K562 (cell line): ENCODE data around the gene LYPLA2. TPM values are rescaled to one million over a fixed set of nuclear protein-coding genes. Genes with fewer than 3 reads are reported as not detected.

Experiments used
- ARID1B ChIP-seq: fragments of 450-650 bp; IDR thresholded peaks from 2 replicates; pipeline ENCODE4 v1.6.1; 2016; ENCODE audit warnings: antibody characterized with exemption, mild to moderate bottlenecking, inconsistent platforms
- ARID3B ChIP-seq: fragments of 250-450 bp; sonication (Bioruptor Pico); IDR thresholded peaks from 2 replicates; pipeline ENCODE4 v1.4.0; 2020; ENCODE audit warnings: borderline replicate concordance
- ATF1 ChIP-seq, 2 experiments: fragments of 450-650 bp in 1 of 2; IDR thresholded peaks; 2 replicates each; pipeline ENCODE4 v1.6.1; 2016; ENCODE audit warnings: missing compliant biosample characterization in 1 of 2, missing genetic modification characterization in 1 of 2
- CHCHD3 ChIP-seq: fragments of 250-450 bp; sonication (Bioruptor Pico); IDR thresholded peaks from 2 replicates; pipeline ENCODE4 v2.1.2; 2022; ENCODE audit warnings: mild to moderate bottlenecking
- ESRRB ChIP-seq: fragments of 250-450 bp; sonication (Bioruptor Pico); IDR thresholded peaks from 2 replicates; pipeline ENCODE4 v1.5.0; 2020; ENCODE audit warnings: mild to moderate bottlenecking, moderate library complexity, borderline replicate concordance
- ILF3 ChIP-seq: fragments of 450-650 bp; IDR thresholded peaks from 2 replicates; pipeline ENCODE4 v1.6.1; 2018; ENCODE audit warnings: antibody characterized with exemption, mild to moderate bottlenecking, moderate library complexity, borderline replicate concordance
- MAZ ChIP-seq, 2 experiments: fragments of 450-650 bp in 1 of 2; sonication (generic) in 1 of 2; formaldehyde crosslinking; IDR thresholded peaks in 1 of 2; conservative IDR thresholded peaks in 1 of 2; 2 replicates each; pipeline versions ENCODE4 v1.4.0 to v1.5.0; 2020; ENCODE audit warnings: mild to moderate bottlenecking in 1 of 2, missing genetic modification reagents in 1 of 2
- MTF1 ChIP-seq: fragments of 250-450 bp; sonication (Bioruptor Pico); IDR thresholded peaks from 2 replicates; pipeline ENCODE4 v1.9.0; 2021; ENCODE audit warnings: moderate library complexity, mild to moderate bottlenecking, inconsistent platforms, borderline replicate concordance
- NELFE ChIP-seq: IDR thresholded peaks from 2 replicates; pipeline ENCODE4 v1.6.1; 2011; ENCODE audit warnings: mild to moderate bottlenecking; ENCODE audit not compliant: insufficient read depth, insufficient read length
- NFE2 ChIP-seq: IDR thresholded peaks from 2 replicates; pipeline ENCODE4 v1.6.1; 2014; ENCODE audit warnings: antibody characterized with exemption, low read depth
- NR1H2 ChIP-seq: sonication (generic); formaldehyde crosslinking; IDR thresholded peaks from 2 replicates; pipeline ENCODE4 v1.4.0; 2020; ENCODE audit warnings: mild to moderate bottlenecking, missing genetic modification reagents
- SNIP1 ChIP-seq: fragments of 450-650 bp; IDR thresholded peaks from 2 replicates; pipeline ENCODE4 v1.7.1; 2017; ENCODE audit warnings: low read depth, mild to moderate bottlenecking
- SREBF1 ChIP-seq: fragments of 150-350 bp; IDR thresholded peaks from 2 replicates; pipeline ENCODE4 v1.6.1; 2014; ENCODE audit warnings: antibody characterized with exemption, low read depth, low read length, borderline replicate concordance
- SREBF2 ChIP-seq: sonication (generic); formaldehyde crosslinking; IDR thresholded peaks from 2 replicates; pipeline ENCODE4 v1.4.0; 2020; ENCODE audit warnings: mild to moderate bottlenecking, missing genetic modification reagents
- TAF7 ChIP-seq: fragments of 450-650 bp; IDR thresholded peaks from 2 replicates; pipeline ENCODE4 v1.6.1; 2016; ENCODE audit warnings: missing genetic modification characterization, missing compliant biosample characterization
- TARDBP ChIP-seq: fragments of 450-650 bp; IDR thresholded peaks from 2 replicates; pipeline ENCODE4 v1.6.1; 2016
- TSHZ1 ChIP-seq: fragments of 250-450 bp; sonication (Bioruptor Pico); IDR thresholded peaks from 2 replicates; pipeline ENCODE4 v1.4.0; 2020; ENCODE audit warnings: mild to moderate bottlenecking, moderate library complexity
- XRCC5 ChIP-seq: fragments of 200-400 bp; formaldehyde crosslinking; IDR thresholded peaks from 2 replicates; pipeline ENCODE4 v1.6.1; 2017; ENCODE audit warnings: low read depth, mild to moderate bottlenecking, low read length
- ZNF146 ChIP-seq: IDR thresholded peaks from one replicate; pipeline ENCODE4 v1.6.1; 2018; ENCODE audit warnings: missing compliant biosample characterization; ENCODE audit not compliant: unreplicated experiment
- ZNF217 ChIP-seq: sonication (generic); formaldehyde crosslinking; IDR thresholded peaks from 2 replicates; pipeline ENCODE4 v1.8.0; 2022; ENCODE audit warnings: mild to moderate bottlenecking, missing genetic modification reagents
- ZNF354B ChIP-seq: fragments of 250-450 bp; sonication (Bioruptor Pico); IDR thresholded peaks from 2 replicates; pipeline ENCODE4 v1.4.0; 2020
- ZNF778 ChIP-seq: fragments of 450-650 bp; formaldehyde crosslinking; IDR thresholded peaks from 2 replicates; pipeline ENCODE4 v1.4.0; 2020; ENCODE audit warnings: mild to moderate bottlenecking, moderate library complexity
- polyA plus RNA-seq, 8 experiments: library from polyadenylated mRNA; depleted of rRNA in 4 of 8; stranded (reverse) in 5 of 8; unstranded in 3 of 8; fragments of >200 nt; fragmentation: Nextera tagmentation in 2 of 8; fragmentation: Illumina TruSeq in 1 of 8; extraction: Ambion mirVana in 2 of 8; extraction: Trizol in 1 of 8; gene quantifications; 2 replicates each; pipeline versions ENCODE4 v1.2.1 to v1.2.3, GENCODE V29; 2011 to 2014; ENCODE audit warnings: inconsistent platforms in 1 of 8, missing spikeins in 1 of 8
- total RNA-seq, 7 experiments: library from RNA; depleted of rRNA in 6 of 7; stranded (reverse); fragments of >200 nt in 6 of 7; fragmentation: Illumina TruSeq in 2 of 7; extraction: Trizol in 2 of 7; gene quantifications; 2 replicates each; pipeline versions ENCODE4 v1.2.1 to v1.2.3, GENCODE V29; 2011 to 2021; ENCODE audit warnings: low replicate concordance in 1 of 7
- TF ChIP-seq, protein P1 (sequence below): fragments of 250-450 bp; sonication (Bioruptor Pico); IDR thresholded peaks from 2 replicates; pipeline ENCODE4 v1.8.0; 2021; ENCODE audit warnings: moderate library complexity, mild to moderate bottlenecking, inconsistent platforms
- TF ChIP-seq, protein P2 (sequence below): fragments of 250-450 bp; sonication (Bioruptor Pico); IDR thresholded peaks from 2 replicates; pipeline ENCODE4 v1.5.1; 2021; ENCODE audit warnings: mild to moderate bottlenecking

Gene LYPLA2
- total and polyA plus RNA-seq, 9 of the 15 experiments (the other 6 are each of a cell fraction or from before 2014, with no cell fraction given), result 3.9 to 128 (median 60.1) TPM

GRCh38 chr1:23810818-23811540 is 20.0 kb downstream of the LYPLA2 start (continued):
- TF ChIP-seq MAZ (CRISPR knock-in tag; conservative IDR thresholded peaks at IDR 0.05 in 1 of 2, IDR thresholded peaks at IDR 0.05 in 1 of 2), result 0 out of 4 replicates have a peak, but pooled peaks of 1 of the 2 experiments have one; percentile 27
- no peak for TF ChIP-seq CHCHD3 (CRISPR knock-in tag)
- TF ChIP-seq, protein P1, sequence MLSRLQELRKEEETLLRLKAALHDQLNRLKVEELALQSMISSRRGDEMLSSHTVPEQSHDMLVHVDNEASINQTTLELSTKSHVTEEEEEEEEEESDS (CRISPR knock-in tag), result no peak
- TF ChIP-seq NFE2, result no peak
- TF ChIP-seq ARID1B, result peak; percentile 36
- no peak for TF ChIP-seq ZNF354B (CRISPR knock-in tag)
- no peak for TF ChIP-seq XRCC5
- TF ChIP-seq SREBF1, result no peak
- no peak for TF ChIP-seq NELFE
- TF ChIP-seq ATF1 (CRISPR knock-in tag; IDR thresholded peaks at IDR 0.05), result no peak
- no peak for TF ChIP-seq ATF1 (tag; IDR thresholded peaks at IDR 0.05)
- TF ChIP-seq ARID3B, result no peak
- no peak for TF ChIP-seq ZNF778 (CRISPR knock-in tag)
- no peak for TF ChIP-seq SREBF2 (CRISPR knock-in tag)
- TF ChIP-seq ZNF146, result no peak
- TF ChIP-seq MTF1 (CRISPR knock-in tag), result no peak
- no peak for TF ChIP-seq ESRRB
- no peak for TF ChIP-seq TAF7 (tag)
- TF ChIP-seq, protein P2, sequence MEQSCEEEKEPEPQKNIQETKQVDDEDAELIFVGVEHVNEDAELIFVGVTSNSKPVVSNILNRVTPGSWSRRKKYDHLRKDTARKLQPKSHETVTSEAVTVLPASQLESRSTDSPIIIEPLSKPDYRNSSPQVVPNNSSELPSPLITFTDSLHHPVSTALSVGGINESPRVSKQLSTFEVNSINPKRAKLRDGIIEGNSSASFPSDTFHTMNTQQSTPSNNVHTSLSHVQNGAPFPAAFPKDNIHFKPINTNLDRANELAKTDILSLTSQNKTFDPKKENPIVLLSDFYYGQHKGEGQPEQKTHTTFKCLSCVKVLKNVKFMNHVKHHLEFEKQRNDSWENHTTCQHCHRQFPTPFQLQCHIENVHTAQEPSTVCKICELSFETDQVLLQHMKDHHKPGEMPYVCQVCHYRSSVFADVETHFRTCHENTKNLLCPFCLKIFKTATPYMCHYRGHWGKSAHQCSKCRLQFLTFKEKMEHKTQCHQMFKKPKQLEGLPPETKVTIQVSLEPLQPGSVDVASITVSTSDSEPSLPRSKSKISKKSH (CRISPR knock-in tag), result no peak
- no peak for TF ChIP-seq SNIP1
- no peak for TF ChIP-seq ILF3
- no peak for TF ChIP-seq NR1H2 (CRISPR knock-in tag)
- TF ChIP-seq ZNF217 (CRISPR knock-in tag), result no peak
- no peak for TF ChIP-seq TARDBP
- no peak for TF ChIP-seq TSHZ1 (CRISPR knock-in tag)
